MCF 10A (cell line): ENCODE data around the gene HCAR2. TPM values are rescaled to one million over a fixed set of nuclear protein-coding genes. Genes with fewer than 3 reads are reported as not detected.
"Not testable (repeated sequence)": the region's sequence is repeated elsewhere in the genome, so short reads cannot be mapped to it uniquely, and the experiment has no call there.

Source experiments
- BruUV-seq: library from RNA; stranded (reverse); fragments of 400-500 nt; replicated peaks from 2 replicates; lab custom pipeline; 2021; lab: Mats Ljungman, UMichigan
- CTCF ChIA-PET: fragments of 300-600 bp; sonication (Branson Sonifier 250); formaldehyde crosslinking; extraction: SDS; loops from one replicate; lab custom pipeline; 2021; ENCODE audit warnings: antibody characterized with exemption, inconsistent platforms; lab: Yijun Ruan, JAX
- POLR2A ChIA-PET: fragments of 300-600, 350-650 bp; sonication (Branson Sonifier 250); formaldehyde crosslinking; extraction: SDS; loops from one replicate; lab custom pipeline; 2020; ENCODE audit warnings: antibody characterized with exemption, inconsistent platforms; lab: Yijun Ruan, JAX
- DNase-seq: peaks from one replicate; pipeline ENCODE4 v3.0.0-alpha.2; 2018; ENCODE audit not compliant: unreplicated experiment
- H3K27ac Mint-ChIP-seq: one replicate; pipeline ENCODE4 v1.8.0; 2022; ENCODE audit warnings: mild to moderate bottlenecking, low read depth, mixed read lengths; ENCODE audit not compliant: unreplicated experiment
- H3K27me3 Mint-ChIP-seq: one replicate; pipeline ENCODE4 v1.8.0; 2022; ENCODE audit warnings: mixed read lengths; ENCODE audit not compliant: insufficient read depth, unreplicated experiment
- H3K36me3 Mint-ChIP-seq: one replicate; pipeline ENCODE4 v1.8.0; 2022; ENCODE audit warnings: mild to moderate bottlenecking, moderate library complexity, mixed read lengths; ENCODE audit not compliant: insufficient read depth, unreplicated experiment
- H3K4me1 Mint-ChIP-seq: one replicate; pipeline ENCODE4 v1.8.0; 2022; ENCODE audit warnings: mixed read lengths; ENCODE audit not compliant: insufficient read depth, unreplicated experiment
- H3K4me3 Mint-ChIP-seq: one replicate; pipeline ENCODE4 v1.8.0; 2022; ENCODE audit warnings: mild to moderate bottlenecking, moderate library complexity, mixed read lengths; ENCODE audit not compliant: unreplicated experiment
- H3K9me3 Mint-ChIP-seq: one replicate; pipeline ENCODE4 v1.8.0; 2022; ENCODE audit warnings: mixed read lengths; ENCODE audit not compliant: unreplicated experiment
- intact Hi-C: fragments of 100-400 bp; cut with micrococcal nuclease; formaldehyde crosslinking; loops from 2 replicates; pipeline ENCODE4 v1.14.1; 2022
- total RNA-seq: library from RNA; stranded (reverse); gene quantifications from 2 replicates; pipeline ENCODE4 v1.2.3, GENCODE V29; 2022
- TF ChIP-seq, protein P1 (sequence below): fragments of 200-600 bp; IDR thresholded peaks from one replicate; pipeline ENCODE4 v1.8.0; 2022; ENCODE audit warnings: antibody characterized with exemption, mild to moderate bottlenecking; ENCODE audit not compliant: unreplicated experiment

HCAR2 gene
- total RNA-seq, 1 experiment from 2014 or later: 0.19 TPM

DNA sequence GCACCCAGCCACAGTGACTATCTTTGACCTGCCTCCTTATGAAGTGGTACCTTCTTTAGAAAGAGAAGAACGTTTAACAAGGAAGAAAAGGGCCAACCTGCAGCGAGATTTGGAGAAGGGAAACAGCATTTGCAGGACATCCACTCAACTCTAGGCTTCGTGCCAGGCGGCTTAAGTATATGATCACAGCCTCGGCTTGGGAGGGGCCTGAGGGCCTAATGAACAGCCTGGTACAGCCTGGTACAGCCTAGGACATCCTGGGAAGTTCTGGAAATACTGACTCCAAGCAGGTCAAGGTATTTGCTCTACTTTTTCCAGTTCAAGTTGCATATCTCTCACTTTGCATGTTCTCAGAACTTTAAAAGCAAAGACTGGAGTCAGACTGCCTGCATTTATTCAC, 16.1 kb downstream of the HCAR2 start:
- Mint-ChIP-seq H3K36me3 (no peaks in the 10 kb centered on the region), H3K4me3 (no peak overlapping the region), H3K27ac (no peak overlapping the region), H3K27me3 (no peaks in the 10 kb centered on the region), H3K9me3 (no peaks in the 10 kb centered on the region), H3K4me1 (no peaks in the 10 kb centered on the region)
- CTCF ChIA-PET: no interaction called here
- intact Hi-C loops: no loop called here
- POLR2A ChIA-PET: interaction anchor here (0.7 kb wide), 1 partner anchor 34 kb away, joined by 3 read pairs; no protein-coding TSS in a partner anchor
- DNase-seq: peak; percentile 41
- no TSS peak for BruUV-seq
- TF ChIP-seq, protein P1, sequence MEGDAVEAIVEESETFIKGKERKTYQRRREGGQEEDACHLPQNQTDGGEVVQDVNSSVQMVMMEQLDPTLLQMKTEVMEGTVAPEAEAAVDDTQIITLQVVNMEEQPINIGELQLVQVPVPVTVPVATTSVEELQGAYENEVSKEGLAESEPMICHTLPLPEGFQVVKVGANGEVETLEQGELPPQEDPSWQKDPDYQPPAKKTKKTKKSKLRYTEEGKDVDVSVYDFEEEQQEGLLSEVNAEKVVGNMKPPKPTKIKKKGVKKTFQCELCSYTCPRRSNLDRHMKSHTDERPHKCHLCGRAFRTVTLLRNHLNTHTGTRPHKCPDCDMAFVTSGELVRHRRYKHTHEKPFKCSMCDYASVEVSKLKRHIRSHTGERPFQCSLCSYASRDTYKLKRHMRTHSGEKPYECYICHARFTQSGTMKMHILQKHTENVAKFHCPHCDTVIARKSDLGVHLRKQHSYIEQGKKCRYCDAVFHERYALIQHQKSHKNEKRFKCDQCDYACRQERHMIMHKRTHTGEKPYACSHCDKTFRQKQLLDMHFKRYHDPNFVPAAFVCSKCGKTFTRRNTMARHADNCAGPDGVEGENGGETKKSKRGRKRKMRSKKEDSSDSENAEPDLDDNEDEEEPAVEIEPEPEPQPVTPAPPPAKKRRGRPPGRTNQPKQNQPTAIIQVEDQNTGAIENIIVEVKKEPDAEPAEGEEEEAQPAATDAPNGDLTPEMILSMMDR: no peak

GRCh38 chr12:122686538-122686937, 16.6 kb downstream of the HCAR2 start:
- Mint-ChIP-seq H3K4me3 (no peak overlapping the region), H3K9me3 (no peaks in the 10 kb centered on the region), H3K27ac (no peak overlapping the region), H3K36me3 (no peaks in the 10 kb centered on the region), H3K27me3 (no peaks in the 10 kb centered on the region), H3K4me1 (no peaks in the 10 kb centered on the region)
- ChIA-PET CTCF (no interaction called here), POLR2A (no interaction called here)
- no TSS peak for BruUV-seq
- TF ChIP-seq, protein P1: no peak
- intact Hi-C loops: no loop called here
- no peak for DNase-seq

GRCh38 chr12:122684297-122684813, 18.8 kb downstream of the HCAR2 start:
- no TSS peak for BruUV-seq
- ChIA-PET POLR2A (interaction anchor here (1.0 kb wide), 1 partner anchor 9 kb away, joined by 3 read pairs; no protein-coding TSS in a partner anchor), CTCF (no interaction called here)
- no peaks in the 10 kb centered on the region for H3K27me3 Mint-ChIP-seq
- TF ChIP-seq, protein P1: no peak
- no peak overlapping the region for H3K4me3 Mint-ChIP-seq
- intact Hi-C loops: no loop called here
- no peaks in the 10 kb centered on the region for H3K9me3 Mint-ChIP-seq
- H3K4me1 Mint-ChIP-seq: no peaks in the 10 kb centered on the region
- no peak overlapping the region for H3K27ac Mint-ChIP-seq
- no peak for DNase-seq
- no peaks in the 10 kb centered on the region for H3K36me3 Mint-ChIP-seq

DNA sequence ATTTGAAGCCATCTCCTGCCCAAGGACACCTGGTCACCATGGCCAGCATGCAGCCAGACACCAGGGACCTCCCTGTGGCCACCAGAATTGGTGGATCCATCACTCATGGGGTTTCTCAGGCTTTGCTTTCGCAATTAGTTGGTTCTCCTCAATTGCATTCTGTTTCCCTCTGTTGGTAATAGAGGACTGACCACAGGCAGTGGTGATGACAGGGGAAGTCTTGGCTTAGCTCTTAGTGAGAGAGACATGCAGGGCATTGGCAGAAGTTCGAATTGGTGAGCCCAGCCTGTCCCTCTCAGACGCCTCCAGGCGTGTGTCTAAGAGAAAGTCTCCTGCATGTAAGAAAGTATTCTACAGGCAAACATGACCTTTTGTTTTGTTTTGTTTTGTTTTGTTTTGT, 21.3 kb downstream of the HCAR2 start:
- intact Hi-C loops: no loop called here
- TF ChIP-seq, protein P1: no peak
- no peak overlapping the region for H3K4me3 Mint-ChIP-seq
- no peaks in the 10 kb centered on the region for H3K27me3 Mint-ChIP-seq
- peak; percentile 72 for DNase-seq
- ChIA-PET CTCF (interaction anchor here (0.5 to 1.8 kb wide), 2 partner anchors 16 to 71 kb away, joined by 3 to 5 read pairs; partner anchors contain the start of gene DENR), POLR2A (interaction anchor here (1.1 kb wide), 1 partner anchor 76 kb away, joined by 3 read pairs; no protein-coding TSS in a partner anchor)
- H3K27ac Mint-ChIP-seq: no peak overlapping the region
- no TSS peak for BruUV-seq
- no peaks in the 10 kb centered on the region for H3K36me3 Mint-ChIP-seq
- H3K4me1 Mint-ChIP-seq: peaks cover 7% of the 10 kb centered on the region
- H3K9me3 Mint-ChIP-seq: no peaks in the 10 kb centered on the region

DNA sequence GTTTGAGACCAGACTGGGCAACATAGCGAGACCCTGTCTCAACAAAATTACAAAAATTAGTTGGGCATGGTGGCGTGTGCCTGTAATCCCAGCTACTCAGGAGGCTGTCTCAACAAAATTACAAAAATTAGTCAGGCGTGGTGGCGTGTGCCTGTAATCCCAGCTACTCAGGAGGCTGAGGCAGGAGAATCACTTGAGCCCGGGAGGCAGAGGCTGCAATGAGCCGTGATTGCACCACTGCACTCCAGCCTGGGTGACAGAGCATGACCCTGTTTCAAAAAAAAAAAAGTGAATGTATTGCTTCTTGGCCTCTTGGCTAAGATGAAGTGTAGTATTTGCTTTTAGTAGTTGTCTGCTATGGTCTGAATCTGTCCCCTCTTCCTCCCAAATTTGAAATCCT, 22.2 kb downstream of the HCAR2 start:
- H3K27me3 Mint-ChIP-seq, H3K9me3 Mint-ChIP-seq, H3K36me3 Mint-ChIP-seq, H3K4me1 Mint-ChIP-seq, H3K4me3 Mint-ChIP-seq, H3K27ac Mint-ChIP-seq, DNase-seq, BruUV-seq, intact Hi-C loops: not testable (repeated sequence)
- CTCF ChIA-PET: interaction anchor here (0.6 to 1.8 kb wide), 2 partner anchors 28 to 72 kb away, joined by 3 to 5 read pairs; partner anchors contain the start of gene DENR
- POLR2A ChIA-PET: interaction anchor here (1.1 kb wide), 1 partner anchor 76 kb away, joined by 3 read pairs; no protein-coding TSS in a partner anchor

- H3K27me3 Mint-ChIP-seq, intact Hi-C loops, H3K4me3 Mint-ChIP-seq, H3K27ac Mint-ChIP-seq, H3K4me1 Mint-ChIP-seq, BruUV-seq, H3K9me3 Mint-ChIP-seq, DNase-seq, H3K36me3 Mint-ChIP-seq, POLR2A ChIA-PET, CTCF ChIA-PET: not testable (repeated sequence)
Observed at GRCh38 chr12:122676781-122677180, 26.4 kb downstream of the HCAR2 start.
